ENCODE measurements around the gene CEPT1.

The CEPT1 gene

DNA sequence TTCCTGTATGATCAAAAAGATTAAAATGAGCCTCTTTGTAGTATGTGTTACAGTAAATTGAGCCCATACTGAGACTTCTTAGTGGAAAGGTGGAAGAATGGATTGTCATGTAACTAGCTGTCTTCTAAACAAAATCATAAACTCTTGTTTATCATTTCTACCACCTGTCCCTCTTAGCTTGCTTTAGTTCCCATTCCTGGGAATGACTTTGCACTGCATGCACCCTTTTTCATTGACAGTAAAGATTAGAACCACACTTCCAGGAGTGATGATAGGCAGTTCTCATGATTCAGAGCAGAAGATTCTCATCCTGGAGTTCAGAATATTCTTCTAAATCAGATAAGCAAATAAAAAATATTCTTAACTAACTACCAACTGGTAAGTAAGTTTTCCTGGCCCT lies 32.4 kb downstream of the CEPT1 start:
- no peak for TF ChIP-seq EZH2phosphoT487 (IDR thresholded peaks at IDR 0.05; ENCODE audit: low read depth)
- TF ChIP-seq, protein P1, sequence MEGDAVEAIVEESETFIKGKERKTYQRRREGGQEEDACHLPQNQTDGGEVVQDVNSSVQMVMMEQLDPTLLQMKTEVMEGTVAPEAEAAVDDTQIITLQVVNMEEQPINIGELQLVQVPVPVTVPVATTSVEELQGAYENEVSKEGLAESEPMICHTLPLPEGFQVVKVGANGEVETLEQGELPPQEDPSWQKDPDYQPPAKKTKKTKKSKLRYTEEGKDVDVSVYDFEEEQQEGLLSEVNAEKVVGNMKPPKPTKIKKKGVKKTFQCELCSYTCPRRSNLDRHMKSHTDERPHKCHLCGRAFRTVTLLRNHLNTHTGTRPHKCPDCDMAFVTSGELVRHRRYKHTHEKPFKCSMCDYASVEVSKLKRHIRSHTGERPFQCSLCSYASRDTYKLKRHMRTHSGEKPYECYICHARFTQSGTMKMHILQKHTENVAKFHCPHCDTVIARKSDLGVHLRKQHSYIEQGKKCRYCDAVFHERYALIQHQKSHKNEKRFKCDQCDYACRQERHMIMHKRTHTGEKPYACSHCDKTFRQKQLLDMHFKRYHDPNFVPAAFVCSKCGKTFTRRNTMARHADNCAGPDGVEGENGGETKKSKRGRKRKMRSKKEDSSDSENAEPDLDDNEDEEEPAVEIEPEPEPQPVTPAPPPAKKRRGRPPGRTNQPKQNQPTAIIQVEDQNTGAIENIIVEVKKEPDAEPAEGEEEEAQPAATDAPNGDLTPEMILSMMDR (IDR thresholded peaks at IDR 0.05; ENCODE audit: low read depth, low read length): no peak
- no peak overlapping the region for H3K4me2 ChIP-seq (ENCODE audit: low read length)
- no peak overlapping the region for H3K27ac ChIP-seq (ENCODE audit: low read length)
- H3K4me1 ChIP-seq (ENCODE audit: low read length): 0 out of 2 replicates have a peak, but pooled peaks cover 2% of the 10 kb centered on the region
- no peaks in the 10 kb centered on the region; the same call in 1 of the 2 replicates for H3K79me2 ChIP-seq (ENCODE audit: low read length)
- H3K9me3 ChIP-seq (ENCODE audit: insufficient read depth, low read length): no peaks in the 10 kb centered on the region
- no peaks in the 10 kb centered on the region for H3K27me3 ChIP-seq (ENCODE audit: low read depth, low read length)
- H2AFZ ChIP-seq (ENCODE audit: low read depth, low read length): no peak overlapping the region
- no peak overlapping the region for H3K9ac ChIP-seq (ENCODE audit: low read length)
- H4K20me1 ChIP-seq (ENCODE audit: insufficient read depth, low read length): no peaks in the 10 kb centered on the region
- no peak overlapping the region for H3K4me3 ChIP-seq (ENCODE audit: low read length)
- peaks cover 36% of the 10 kb centered on the region for H3K36me3 ChIP-seq (replicated peaks; ENCODE audit: low read depth, low read length)

- TF ChIP-seq, protein P1 (IDR thresholded peaks at IDR 0.05; ENCODE audit: low read depth, low read length): no peak
- TF ChIP-seq EZH2phosphoT487 (IDR thresholded peaks at IDR 0.05; ENCODE audit: low read depth): no peak
- Histone ChIP-seq H4K20me1 (ENCODE audit: insufficient read depth, low read length) (no peaks in the 10 kb centered on the region), H3K4me1 (ENCODE audit: low read length) (0 out of 2 replicates have a peak, but pooled peaks cover 2% of the 10 kb centered on the region), H3K4me2 (ENCODE audit: low read length) (no peak overlapping the region), H3K27me3 (ENCODE audit: low read depth, low read length) (no peaks in the 10 kb centered on the region), H3K27ac (ENCODE audit: low read length) (no peak overlapping the region), H3K79me2 (ENCODE audit: low read length) (no peaks in the 10 kb centered on the region; the same call in 1 of the 2 replicates), H3K4me3 (ENCODE audit: low read length) (no peak overlapping the region), H3K9me3 (ENCODE audit: insufficient read depth, low read length) (no peaks in the 10 kb centered on the region), H2AFZ (ENCODE audit: low read depth, low read length) (no peak overlapping the region), H3K36me3 (replicated peaks; ENCODE audit: low read depth, low read length) (peaks cover 44% of the 10 kb centered on the region), H3K9ac (ENCODE audit: low read length) (no peak overlapping the region)
Measured at GRCh38 chr1:111174070-111174469, 34.0 kb downstream of the CEPT1 start.

DNA sequence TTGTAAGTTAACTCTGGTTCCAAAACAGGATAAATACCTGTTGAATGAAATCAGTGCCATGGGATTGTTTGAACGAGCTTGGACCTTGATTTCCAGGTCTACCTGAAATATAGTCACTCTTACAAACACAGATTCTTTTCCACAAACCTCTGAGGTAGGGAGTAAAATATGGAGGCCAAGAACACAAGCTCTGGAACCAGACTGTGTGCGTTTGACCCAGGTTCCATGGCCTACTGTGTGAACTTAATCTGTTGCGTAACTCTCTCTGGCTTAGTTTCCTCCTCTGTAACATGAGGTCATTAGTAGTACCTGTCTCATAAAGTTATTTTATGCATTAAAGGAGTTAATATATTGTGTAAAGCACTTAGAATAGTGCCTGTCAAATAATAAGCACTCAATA lies 35.3 kb downstream of the CEPT1 start:
- no peak overlapping the region for H3K4me2 ChIP-seq (ENCODE audit: low read length)
- peaks cover 38% of the 10 kb centered on the region for H3K36me3 ChIP-seq (replicated peaks; ENCODE audit: low read depth, low read length)
- TF ChIP-seq, protein P1 (IDR thresholded peaks at IDR 0.05; ENCODE audit: low read depth, low read length): no peak
- TF ChIP-seq EZH2phosphoT487 (IDR thresholded peaks at IDR 0.05; ENCODE audit: low read depth): no peak
- H3K4me1 ChIP-seq (ENCODE audit: low read length): 0 out of 2 replicates have a peak, but pooled peaks cover 2% of the 10 kb centered on the region
- no peak overlapping the region for H2AFZ ChIP-seq (ENCODE audit: low read depth, low read length)
- no peak overlapping the region for H3K9ac ChIP-seq (ENCODE audit: low read length)
- no peaks in the 10 kb centered on the region for H4K20me1 ChIP-seq (ENCODE audit: insufficient read depth, low read length)
- H3K27me3 ChIP-seq (ENCODE audit: low read depth, low read length): no peaks in the 10 kb centered on the region
- no peaks in the 10 kb centered on the region; the same call in none of the 2 replicates for H3K79me2 ChIP-seq (ENCODE audit: low read length)
- no peak overlapping the region for H3K4me3 ChIP-seq (ENCODE audit: low read length)
- no peaks in the 10 kb centered on the region for H3K9me3 ChIP-seq (ENCODE audit: insufficient read depth, low read length)
- H3K27ac ChIP-seq (ENCODE audit: low read length): no peak overlapping the region

GRCh38 chr1:111176678-111177077 lies 36.7 kb downstream of the CEPT1 start:
- no peak overlapping the region for H3K9ac ChIP-seq (ENCODE audit: low read length)
- no peak overlapping the region for H3K27ac ChIP-seq (ENCODE audit: low read length)
- no peaks in the 10 kb centered on the region for H4K20me1 ChIP-seq (ENCODE audit: insufficient read depth, low read length)
- peaks cover 34% of the 10 kb centered on the region for H3K36me3 ChIP-seq (replicated peaks; ENCODE audit: low read depth, low read length)
- H3K79me2 ChIP-seq (ENCODE audit: low read length): no peaks in the 10 kb centered on the region; the same call in 1 of the 2 replicates
- no peak overlapping the region for H2AFZ ChIP-seq (ENCODE audit: low read depth, low read length)
- TF ChIP-seq, protein P1 (IDR thresholded peaks at IDR 0.05; ENCODE audit: low read depth, low read length): no peak
- no peaks in the 10 kb centered on the region for H3K9me3 ChIP-seq (ENCODE audit: insufficient read depth, low read length)
- no peak overlapping the region for H3K4me3 ChIP-seq (ENCODE audit: low read length)
- no peak overlapping the region for H3K4me2 ChIP-seq (ENCODE audit: low read length)
- 0 out of 2 replicates have a peak, but pooled peaks cover 2% of the 10 kb centered on the region for H3K4me1 ChIP-seq (ENCODE audit: low read length)
- H3K27me3 ChIP-seq (ENCODE audit: low read depth, low read length): no peaks in the 10 kb centered on the region
